Stimulated activated CD8-positive, alpha-beta memory T cell treated with anti-CD3 and anti-CD28 coated beads, Interleukin-2, amount 100 ng/mL, for 48 hours (primary cell): ENCODE data around the gene ITGA11.

Experiments used
- DNase-seq, 2 donors: peaks; one replicate each; pipeline ENCODE4 v3.0.0-alpha.2; 2020; ENCODE audit warnings: low read depth in 2 of 2

The ITGA11 gene

GRCh38 chr15:68352401-68353062 is 79.4 kb downstream of the ITGA11 start:
- no peak for DNase-seq

- no peak for DNase-seq
Observed at GRCh38 chr15:68349151-68349550, 82.8 kb downstream of the ITGA11 start.

- DNase-seq = no peak
Observed at GRCh38 chr15:68348606-68349005, 83.4 kb downstream of the ITGA11 start.

- DNase-seq = no peak
Observed at GRCh38 chr15:68348081-68348480, 83.9 kb downstream of the ITGA11 start.

- DNase-seq = no peak
Observed at GRCh38 chr15:68347392-68347791, 84.6 kb downstream of the ITGA11 start.

GRCh38 chr15:68346979-68347378 is 85.0 kb downstream of the ITGA11 start:
- no peak for DNase-seq

GRCh38 chr15:68345481-68345880 is 86.5 kb downstream of the ITGA11 start:
- DNase-seq = no peak

GRCh38 chr15:68344600-68344999 is 87.4 kb downstream of the ITGA11 start:
- DNase-seq = no peak

- no peak for DNase-seq
Observed at GRCh38 chr15:68343579-68344225, 88.3 kb downstream of the ITGA11 start.

- DNase-seq = no peak
Observed at GRCh38 chr15:68341760-68342725, 89.9 kb downstream of the ITGA11 start.

GRCh38 chr15:68340726-68341671 is 91.0 kb downstream of the ITGA11 start:
- DNase-seq = no peak

- no peak for DNase-seq
Observed at GRCh38 chr15:68339481-68339880, 92.5 kb downstream of the ITGA11 start.

- DNase-seq = no peak
Observed at GRCh38 chr15:68337826-68338225, 94.1 kb downstream of the ITGA11 start.

- DNase-seq = no peak
Observed at GRCh38 chr15:68336516-68336915, 95.4 kb downstream of the ITGA11 start.

- DNase-seq = no peak
Observed at GRCh38 chr15:68335655-68336054, 96.3 kb downstream of the ITGA11 start.

- DNase-seq = no peak
Observed at GRCh38 chr15:68335251-68335650, 96.7 kb downstream of the ITGA11 start.

- no peak for DNase-seq
Observed at GRCh38 chr15:68334661-68335124, 97.3 kb downstream of the ITGA11 start.

GRCh38 chr15:68333775-68334470 is 98.0 kb downstream of the ITGA11 start:
- DNase-seq = no peak

GRCh38 chr15:68332266-68332665 is 99.7 kb downstream of the ITGA11 start:
- no peak for DNase-seq

- DNase-seq = no peak
Observed at GRCh38 chr15:68330901-68331300, 101.1 kb downstream of the ITGA11 start.

- no peak for DNase-seq
Observed at GRCh38 chr15:68330416-68330815, 101.5 kb downstream of the ITGA11 start.
